MCF 10A (cell line): ENCODE data around the gene PCSK5. TPM values are rescaled to one million over a fixed set of nuclear protein-coding genes. Genes with fewer than 3 reads are reported as not detected.

Source experiments
- BruUV-seq: library from RNA; stranded (reverse); fragments of 400-500 nt; replicated peaks from 2 replicates; lab custom pipeline; 2021; lab: Mats Ljungman, UMichigan
- CTCF ChIA-PET: fragments of 300-600 bp; sonication (Branson Sonifier 250); formaldehyde crosslinking; extraction: SDS; loops from one replicate; lab custom pipeline; 2021; ENCODE audit warnings: antibody characterized with exemption, inconsistent platforms; lab: Yijun Ruan, JAX
- POLR2A ChIA-PET: fragments of 300-600, 350-650 bp; sonication (Branson Sonifier 250); formaldehyde crosslinking; extraction: SDS; loops from one replicate; lab custom pipeline; 2020; ENCODE audit warnings: antibody characterized with exemption, inconsistent platforms; lab: Yijun Ruan, JAX
- DNase-seq: peaks from one replicate; pipeline ENCODE4 v3.0.0-alpha.2; 2018; ENCODE audit not compliant: unreplicated experiment
- H3K27ac Mint-ChIP-seq: one replicate; pipeline ENCODE4 v1.8.0; 2022; ENCODE audit warnings: mild to moderate bottlenecking, low read depth, mixed read lengths; ENCODE audit not compliant: unreplicated experiment
- H3K27me3 Mint-ChIP-seq: one replicate; pipeline ENCODE4 v1.8.0; 2022; ENCODE audit warnings: mixed read lengths; ENCODE audit not compliant: insufficient read depth, unreplicated experiment
- H3K36me3 Mint-ChIP-seq: one replicate; pipeline ENCODE4 v1.8.0; 2022; ENCODE audit warnings: mild to moderate bottlenecking, moderate library complexity, mixed read lengths; ENCODE audit not compliant: insufficient read depth, unreplicated experiment
- H3K4me1 Mint-ChIP-seq: one replicate; pipeline ENCODE4 v1.8.0; 2022; ENCODE audit warnings: mixed read lengths; ENCODE audit not compliant: insufficient read depth, unreplicated experiment
- H3K4me3 Mint-ChIP-seq: one replicate; pipeline ENCODE4 v1.8.0; 2022; ENCODE audit warnings: mild to moderate bottlenecking, moderate library complexity, mixed read lengths; ENCODE audit not compliant: unreplicated experiment
- H3K9me3 Mint-ChIP-seq: one replicate; pipeline ENCODE4 v1.8.0; 2022; ENCODE audit warnings: mixed read lengths; ENCODE audit not compliant: unreplicated experiment
- intact Hi-C: fragments of 100-400 bp; cut with micrococcal nuclease; formaldehyde crosslinking; loops from 2 replicates; pipeline ENCODE4 v1.14.1; 2022
- total RNA-seq: library from RNA; stranded (reverse); gene quantifications from 2 replicates; pipeline ENCODE4 v1.2.3, GENCODE V29; 2022
- TF ChIP-seq, protein P1 (sequence below): fragments of 200-600 bp; IDR thresholded peaks from one replicate; pipeline ENCODE4 v1.8.0; 2022; ENCODE audit warnings: antibody characterized with exemption, mild to moderate bottlenecking; ENCODE audit not compliant: unreplicated experiment

PCSK5 gene
- total RNA-seq, 1 experiment from 2014 or later: not detected

- H3K27ac Mint-ChIP-seq: no peak overlapping the region
- TF ChIP-seq, protein P1, sequence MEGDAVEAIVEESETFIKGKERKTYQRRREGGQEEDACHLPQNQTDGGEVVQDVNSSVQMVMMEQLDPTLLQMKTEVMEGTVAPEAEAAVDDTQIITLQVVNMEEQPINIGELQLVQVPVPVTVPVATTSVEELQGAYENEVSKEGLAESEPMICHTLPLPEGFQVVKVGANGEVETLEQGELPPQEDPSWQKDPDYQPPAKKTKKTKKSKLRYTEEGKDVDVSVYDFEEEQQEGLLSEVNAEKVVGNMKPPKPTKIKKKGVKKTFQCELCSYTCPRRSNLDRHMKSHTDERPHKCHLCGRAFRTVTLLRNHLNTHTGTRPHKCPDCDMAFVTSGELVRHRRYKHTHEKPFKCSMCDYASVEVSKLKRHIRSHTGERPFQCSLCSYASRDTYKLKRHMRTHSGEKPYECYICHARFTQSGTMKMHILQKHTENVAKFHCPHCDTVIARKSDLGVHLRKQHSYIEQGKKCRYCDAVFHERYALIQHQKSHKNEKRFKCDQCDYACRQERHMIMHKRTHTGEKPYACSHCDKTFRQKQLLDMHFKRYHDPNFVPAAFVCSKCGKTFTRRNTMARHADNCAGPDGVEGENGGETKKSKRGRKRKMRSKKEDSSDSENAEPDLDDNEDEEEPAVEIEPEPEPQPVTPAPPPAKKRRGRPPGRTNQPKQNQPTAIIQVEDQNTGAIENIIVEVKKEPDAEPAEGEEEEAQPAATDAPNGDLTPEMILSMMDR: no peak
- no peaks in the 10 kb centered on the region for H3K27me3 Mint-ChIP-seq
- no peak overlapping the region for H3K4me3 Mint-ChIP-seq
- peaks cover 27% of the 10 kb centered on the region for H3K9me3 Mint-ChIP-seq
- POLR2A ChIA-PET: interaction anchor here (0.6 kb wide), 1 partner anchor 12 kb away, joined by 3 read pairs; no protein-coding TSS in a partner anchor
- no peaks in the 10 kb centered on the region for H3K4me1 Mint-ChIP-seq
- H3K36me3 Mint-ChIP-seq: no peaks in the 10 kb centered on the region
- CTCF ChIA-PET: no interaction called here
- no peak for DNase-seq
- no TSS peak for BruUV-seq
- intact Hi-C loops: no loop called here
Observed at GRCh38 chr9:75930730-75931321, 40.4 kb downstream of the PCSK5 start.

GRCh38 chr9:75933982-75934381, 43.5 kb downstream of the PCSK5 start:
- intact Hi-C loops: no loop called here
- ChIA-PET POLR2A (no interaction called here), CTCF (interaction anchor here (0.5 kb wide), 1 partner anchor 368 kb away, joined by 3 read pairs; no protein-coding TSS in a partner anchor)
- no peak overlapping the region for H3K4me3 Mint-ChIP-seq
- no peaks in the 10 kb centered on the region for H3K4me1 Mint-ChIP-seq
- TF ChIP-seq, protein P1: no peak
- H3K36me3 Mint-ChIP-seq: no peaks in the 10 kb centered on the region
- DNase-seq: no peak
- H3K27ac Mint-ChIP-seq: no peak overlapping the region
- no TSS peak for BruUV-seq
- peaks cover 34% of the 10 kb centered on the region for H3K9me3 Mint-ChIP-seq
- no peaks in the 10 kb centered on the region for H3K27me3 Mint-ChIP-seq

DNA sequence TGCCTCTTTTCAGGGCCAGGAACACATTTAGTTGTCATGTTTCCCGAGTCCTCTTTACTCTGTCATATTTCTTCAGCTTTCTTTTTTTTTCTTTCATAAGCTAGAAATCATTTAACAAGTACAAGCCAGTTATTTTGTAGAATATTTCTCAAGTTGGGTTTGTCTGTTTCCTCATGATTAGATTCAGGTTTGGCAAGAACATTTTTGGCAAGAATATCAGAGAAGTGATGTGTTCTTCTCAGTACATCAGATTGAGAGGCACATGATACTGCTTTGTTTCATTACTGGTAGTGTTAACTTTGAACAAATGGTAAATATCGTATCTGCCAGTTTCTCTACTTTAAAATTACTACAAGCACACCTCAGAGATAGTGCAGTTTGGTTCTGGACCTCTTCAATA, 45.1 kb downstream of the PCSK5 start:
- no peaks in the 10 kb centered on the region for H3K27me3 Mint-ChIP-seq
- BruUV-seq: no TSS peak
- peaks cover 36% of the 10 kb centered on the region for H3K9me3 Mint-ChIP-seq
- H3K4me3 Mint-ChIP-seq: no peak overlapping the region
- H3K4me1 Mint-ChIP-seq: no peaks in the 10 kb centered on the region
- H3K27ac Mint-ChIP-seq: no peak overlapping the region
- TF ChIP-seq, protein P1: no peak
- POLR2A ChIA-PET: no interaction called here
- H3K36me3 Mint-ChIP-seq: no peaks in the 10 kb centered on the region
- no peak for DNase-seq
- intact Hi-C loops: no loop called here
- CTCF ChIA-PET: no interaction called here

- Mint-ChIP-seq H3K9me3 (peaks cover 35% of the 10 kb centered on the region), H3K36me3 (no peaks in the 10 kb centered on the region), H3K4me1 (no peaks in the 10 kb centered on the region), H3K27ac (no peak overlapping the region), H3K4me3 (no peak overlapping the region), H3K27me3 (no peaks in the 10 kb centered on the region)
- POLR2A ChIA-PET: no interaction called here
- TF ChIP-seq, protein P1: no peak
- BruUV-seq: no TSS peak
- CTCF ChIA-PET: no interaction called here
- intact Hi-C loops: no loop called here
- DNase-seq: no peak
Observed at GRCh38 chr9:75937521-75938258, 47.2 kb downstream of the PCSK5 start.
